Iris pigment epithelial cell (primary cell): ENCODE results near the gene SEMA7A.
"Not testable (repeated sequence)": the region's sequence is repeated elsewhere in the genome, so short reads cannot be mapped to it uniquely, and the experiment has no call there.

Experiments
- DNase-seq: peaks from one replicate; pipeline ENCODE4 v3.0.0-alpha.2; 2011; ENCODE audit warnings: low read depth

The SEMA7A gene

DNA sequence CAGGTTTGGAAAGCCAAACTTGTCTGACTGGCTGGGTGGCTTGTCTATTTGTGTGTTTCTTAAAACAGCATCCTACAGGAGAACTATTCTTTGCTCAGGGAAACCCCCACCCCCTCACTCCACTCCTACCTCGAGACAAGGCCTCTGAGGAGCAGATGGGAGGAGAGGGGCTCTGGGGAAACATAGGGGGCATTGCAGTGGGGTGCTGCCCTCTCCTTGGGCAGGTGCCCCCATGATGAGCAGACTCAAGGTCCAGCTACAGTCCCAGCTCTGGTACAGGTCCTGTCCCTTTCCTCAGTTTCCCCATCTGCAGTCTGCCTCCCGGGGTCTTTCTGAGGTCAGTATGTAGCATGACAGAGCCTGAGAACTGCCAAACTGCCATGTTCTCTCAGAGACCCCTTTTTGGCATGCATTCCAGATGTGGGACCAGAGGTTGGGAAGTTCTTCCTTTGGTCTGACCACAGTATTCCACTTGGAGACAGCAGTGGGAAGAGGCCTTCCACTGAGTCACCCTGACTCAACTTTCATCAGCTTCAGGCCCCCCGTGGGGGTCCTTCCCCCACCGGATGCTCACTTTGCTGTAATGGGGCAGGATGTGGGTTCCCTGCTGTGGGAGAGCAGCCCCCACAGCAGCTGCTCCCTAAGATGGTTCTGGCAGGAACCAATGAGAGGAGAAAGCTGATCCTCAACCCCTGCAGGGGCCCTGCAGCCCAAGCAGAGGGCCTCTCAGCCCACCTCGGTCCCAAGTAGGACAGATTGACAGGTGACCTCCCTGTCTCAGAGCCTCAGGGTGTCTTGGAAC is 34.0 kb downstream of the SEMA7A start:
- DNase-seq = peak; percentile 59

- DNase-seq = no peak
Observed at GRCh38 chr15:74399100-74399499, 34.7 kb downstream of the SEMA7A start.

GRCh38 chr15:74398183-74398582 is 35.6 kb downstream of the SEMA7A start:
- no peak for DNase-seq

DNA sequence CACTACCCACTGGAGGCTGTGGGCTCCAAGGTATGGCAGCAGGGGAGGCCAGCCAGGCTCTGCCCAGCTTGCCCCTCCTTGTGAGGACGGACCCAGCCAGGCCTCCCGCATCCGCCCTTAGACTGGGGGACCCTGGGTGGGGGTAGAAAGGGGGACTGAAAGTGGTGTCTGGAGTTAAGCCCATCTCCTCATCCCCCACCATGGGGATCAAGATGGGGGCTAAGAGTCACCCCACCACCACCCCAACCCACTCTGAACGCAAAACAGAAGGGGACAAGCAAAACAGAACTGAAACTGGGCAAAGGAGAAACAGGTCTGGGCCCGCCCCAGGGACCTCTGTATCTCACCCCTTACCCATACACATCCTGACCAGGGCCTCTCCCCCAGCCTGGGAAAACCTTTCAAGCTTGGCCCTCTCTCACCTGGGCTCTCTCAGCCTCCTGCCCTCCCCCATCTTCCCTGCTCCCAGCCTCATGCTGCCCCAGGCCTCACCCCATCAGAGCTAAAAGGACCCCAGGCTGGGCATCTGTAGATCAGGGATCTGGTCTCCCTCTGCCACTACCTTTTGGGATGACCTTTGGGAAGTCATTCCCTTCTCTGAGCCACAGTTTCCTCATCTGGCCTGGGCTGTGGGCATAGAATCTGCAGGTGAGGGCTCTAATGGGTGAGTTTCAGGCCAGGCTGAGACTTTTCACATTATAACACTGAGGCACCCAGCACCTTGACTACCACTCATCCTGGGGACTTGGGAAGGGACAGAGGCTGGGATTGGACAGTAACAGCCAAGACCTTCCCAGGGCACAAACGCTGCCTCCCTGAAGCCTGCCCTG is 36.3 kb downstream of the SEMA7A start:
- no peak for DNase-seq

GRCh38 chr15:74396445-74397238 is 37.1 kb downstream of the SEMA7A start:
- DNase-seq = peak; percentile 61

- no peak for DNase-seq
Observed at GRCh38 chr15:74396146-74396438, 37.7 kb downstream of the SEMA7A start.

DNA sequence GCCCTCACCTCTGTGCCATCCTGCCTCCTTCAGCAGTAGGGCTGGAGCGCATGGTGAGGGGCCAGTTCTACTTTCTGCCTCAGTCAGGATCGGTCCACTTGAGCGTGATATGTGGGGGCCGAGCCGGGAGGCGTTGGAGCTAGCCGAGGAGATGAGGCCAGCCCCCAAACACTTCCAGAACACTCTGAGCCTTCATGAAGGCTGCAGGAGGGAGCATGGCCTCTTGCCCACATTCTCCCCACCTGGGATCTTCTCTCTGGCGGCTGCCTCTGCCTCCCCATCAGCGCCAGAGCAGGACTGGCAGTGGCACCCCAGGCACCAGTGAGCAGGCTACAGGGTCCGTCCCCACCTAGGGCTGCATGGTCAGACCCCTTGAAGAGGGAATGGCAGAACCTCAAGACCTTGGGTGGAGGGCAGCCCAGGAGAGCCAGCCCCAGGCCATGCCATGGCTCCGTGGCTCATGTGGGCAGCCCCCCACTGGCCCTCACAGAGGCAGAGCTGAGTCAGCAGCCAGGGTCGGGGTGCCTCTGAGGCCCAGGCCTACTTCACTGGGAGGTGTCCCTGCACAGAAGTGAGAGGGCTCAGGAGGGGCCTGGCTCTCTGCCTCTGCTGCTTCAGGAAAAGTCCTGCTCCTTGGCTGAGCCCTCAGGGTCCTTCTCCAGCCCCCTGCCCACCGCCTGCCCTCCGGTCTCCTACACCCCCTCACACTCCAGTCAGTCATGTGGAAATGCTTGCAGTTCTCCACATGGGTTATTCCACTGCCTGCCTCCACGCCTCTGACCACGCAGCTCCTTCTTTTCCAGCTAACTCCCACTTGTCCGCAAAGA is 38.2 kb downstream of the SEMA7A start:
- no peak for DNase-seq

GRCh38 chr15:74394090-74394846 is 39.5 kb downstream of the SEMA7A start:
- no peak for DNase-seq

- no peak for DNase-seq
Observed at GRCh38 chr15:74393423-74393822, 40.3 kb downstream of the SEMA7A start.

DNA sequence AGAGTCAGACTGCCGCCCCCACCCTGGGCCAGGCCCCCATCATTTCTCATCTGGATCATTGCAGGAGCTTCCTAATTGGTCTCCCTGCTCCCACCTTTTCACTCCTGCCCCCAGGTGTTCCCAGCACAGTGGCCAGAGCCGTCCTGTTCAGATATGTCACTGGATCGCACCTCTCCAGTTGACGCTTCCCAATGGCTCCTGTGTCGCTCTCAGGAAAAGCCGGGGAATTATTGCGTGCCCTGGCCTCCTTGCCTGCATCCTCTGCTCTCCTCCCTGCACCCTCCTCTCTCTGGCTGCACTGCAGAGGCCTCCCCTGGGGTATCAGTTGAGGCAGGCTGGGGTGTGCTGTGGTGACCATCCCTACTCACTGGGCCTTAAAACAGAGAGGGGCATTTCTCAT is 40.9 kb downstream of the SEMA7A start:
- DNase-seq = no peak

- DNase-seq = peak; percentile 44
Observed at GRCh38 chr15:74392451-74392830, 41.3 kb downstream of the SEMA7A start.

GRCh38 chr15:74391582-74392450 is 41.9 kb downstream of the SEMA7A start:
- DNase-seq = no peak

DNA sequence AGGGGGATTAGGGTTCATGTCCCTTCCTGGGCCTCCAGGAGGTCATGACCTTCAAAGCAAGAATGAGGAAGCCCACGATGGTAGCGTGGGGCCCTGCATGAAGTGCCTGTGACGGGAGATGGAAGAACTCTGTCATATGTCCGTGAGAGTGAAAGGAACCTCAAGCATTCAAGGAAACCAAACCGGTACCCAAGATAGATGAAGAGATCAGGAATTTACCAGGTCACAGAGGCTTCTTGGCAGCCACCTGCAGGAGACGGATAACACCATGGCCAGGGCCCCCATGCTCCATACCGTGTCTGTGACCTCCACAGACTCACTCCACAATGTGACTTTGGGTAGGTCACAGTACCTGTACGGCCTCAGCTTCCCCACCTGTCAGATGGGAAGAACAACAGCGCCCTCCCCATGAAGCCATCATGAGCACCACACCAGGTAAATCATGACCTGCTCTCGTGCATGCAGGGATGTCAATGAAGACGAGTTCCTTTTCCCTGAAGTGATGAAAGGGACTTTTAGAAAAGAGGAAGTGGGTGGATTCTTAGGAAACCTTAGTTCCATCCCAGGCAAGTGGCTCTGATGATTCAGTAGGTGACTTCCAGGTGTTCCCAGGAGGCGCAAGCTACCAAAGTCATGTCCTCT is 43.0 kb downstream of the SEMA7A start:
- no peak for DNase-seq

GRCh38 chr15:74390049-74390646 is 43.6 kb downstream of the SEMA7A start:
- not testable (repeated sequence) for DNase-seq

GRCh38 chr15:74389241-74390048 is 44.3 kb downstream of the SEMA7A start:
- DNase-seq = no peak

DNA sequence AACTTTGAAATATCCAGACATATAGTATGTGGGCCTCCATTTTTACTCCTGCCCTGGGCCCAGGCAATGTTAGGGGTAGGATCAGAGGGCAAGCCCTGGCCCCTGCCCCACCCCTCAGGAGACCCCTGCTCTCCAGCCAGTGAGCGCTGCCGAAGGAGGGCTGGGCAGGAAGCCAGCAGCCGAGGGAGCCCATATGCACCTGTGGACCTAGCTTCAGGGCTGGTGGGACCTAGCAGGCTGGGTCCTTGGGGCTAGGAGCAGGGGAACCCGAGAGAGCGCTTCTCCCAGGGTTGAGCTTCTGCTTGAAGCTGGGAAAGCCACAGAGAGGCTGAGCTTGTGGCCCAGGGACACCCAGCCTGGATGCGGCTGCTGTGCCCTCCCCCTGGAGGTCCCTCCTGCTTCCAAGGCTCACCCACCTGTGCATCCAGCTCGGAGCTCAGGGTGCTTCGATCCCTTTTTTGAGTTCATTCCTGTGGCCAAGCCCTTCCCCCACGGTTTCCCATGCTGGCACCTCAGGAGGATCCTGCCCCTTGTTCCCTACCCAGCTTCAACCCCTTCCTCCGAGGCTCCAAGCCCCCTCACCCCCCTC is 45.3 kb downstream of the SEMA7A start:
- no peak for DNase-seq

- DNase-seq = no peak
Observed at GRCh38 chr15:74387621-74388362, 46.0 kb downstream of the SEMA7A start.
